ENCODE data around the gene VWF.

DNA sequence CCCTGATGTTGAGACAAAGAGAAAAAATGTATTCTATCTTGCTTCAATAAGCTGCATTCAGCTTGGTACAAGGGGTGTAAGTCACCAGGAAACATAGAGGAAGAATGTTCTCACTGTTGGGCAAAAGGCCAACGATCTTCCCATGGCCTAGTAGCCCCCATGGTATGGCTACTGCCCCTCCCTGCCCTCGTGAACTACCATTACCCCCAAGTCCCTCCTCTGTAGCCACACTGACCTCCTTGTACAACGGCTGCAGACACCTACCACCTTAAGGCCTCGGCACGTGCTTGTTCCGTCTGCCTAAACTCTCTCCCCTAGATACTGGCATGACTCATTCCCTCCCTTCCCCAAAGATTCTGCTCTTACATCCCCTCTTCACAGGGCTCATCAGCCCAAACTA lies 97.5 kb downstream of the VWF start:
- TF ChIP-seq POLR2A (IDR thresholded peaks at IDR 0.05) (no peak), CTCF (IDR thresholded peaks at IDR 0.05) (no peak)
